LNCAP (cell line): Measurements from ENCODE around the gene EFNB1.

Experiments
- TF ChIP-seq, protein P1 (sequence below): fragments of 450-650 bp; IDR thresholded peaks from 2 replicates; pipeline ENCODE4 v1.5.1; 2017; ENCODE audit warnings: mild to moderate bottlenecking

Gene EFNB1

DNA sequence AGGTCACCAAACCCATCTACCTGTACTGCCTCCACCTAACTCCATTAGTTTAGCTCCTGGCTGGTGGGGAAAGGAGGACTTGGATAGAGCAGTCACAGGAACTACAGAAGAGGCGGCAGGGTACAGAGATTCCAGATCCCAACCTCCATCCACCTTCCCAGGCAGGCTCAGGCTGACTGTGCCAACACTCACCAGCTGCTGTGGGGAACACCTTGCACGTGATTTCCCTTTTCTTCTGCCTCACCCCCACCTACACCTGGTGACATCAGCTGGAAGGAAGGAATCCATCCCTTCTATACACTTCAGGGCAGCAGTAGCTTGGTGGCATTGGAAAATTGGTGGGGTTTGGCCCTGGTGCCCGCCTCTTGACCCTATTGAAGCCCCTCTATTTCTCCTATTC lies 41.5 kb downstream of the EFNB1 start:
- TF ChIP-seq, protein P1, sequence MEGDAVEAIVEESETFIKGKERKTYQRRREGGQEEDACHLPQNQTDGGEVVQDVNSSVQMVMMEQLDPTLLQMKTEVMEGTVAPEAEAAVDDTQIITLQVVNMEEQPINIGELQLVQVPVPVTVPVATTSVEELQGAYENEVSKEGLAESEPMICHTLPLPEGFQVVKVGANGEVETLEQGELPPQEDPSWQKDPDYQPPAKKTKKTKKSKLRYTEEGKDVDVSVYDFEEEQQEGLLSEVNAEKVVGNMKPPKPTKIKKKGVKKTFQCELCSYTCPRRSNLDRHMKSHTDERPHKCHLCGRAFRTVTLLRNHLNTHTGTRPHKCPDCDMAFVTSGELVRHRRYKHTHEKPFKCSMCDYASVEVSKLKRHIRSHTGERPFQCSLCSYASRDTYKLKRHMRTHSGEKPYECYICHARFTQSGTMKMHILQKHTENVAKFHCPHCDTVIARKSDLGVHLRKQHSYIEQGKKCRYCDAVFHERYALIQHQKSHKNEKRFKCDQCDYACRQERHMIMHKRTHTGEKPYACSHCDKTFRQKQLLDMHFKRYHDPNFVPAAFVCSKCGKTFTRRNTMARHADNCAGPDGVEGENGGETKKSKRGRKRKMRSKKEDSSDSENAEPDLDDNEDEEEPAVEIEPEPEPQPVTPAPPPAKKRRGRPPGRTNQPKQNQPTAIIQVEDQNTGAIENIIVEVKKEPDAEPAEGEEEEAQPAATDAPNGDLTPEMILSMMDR, result no peak

DNA sequence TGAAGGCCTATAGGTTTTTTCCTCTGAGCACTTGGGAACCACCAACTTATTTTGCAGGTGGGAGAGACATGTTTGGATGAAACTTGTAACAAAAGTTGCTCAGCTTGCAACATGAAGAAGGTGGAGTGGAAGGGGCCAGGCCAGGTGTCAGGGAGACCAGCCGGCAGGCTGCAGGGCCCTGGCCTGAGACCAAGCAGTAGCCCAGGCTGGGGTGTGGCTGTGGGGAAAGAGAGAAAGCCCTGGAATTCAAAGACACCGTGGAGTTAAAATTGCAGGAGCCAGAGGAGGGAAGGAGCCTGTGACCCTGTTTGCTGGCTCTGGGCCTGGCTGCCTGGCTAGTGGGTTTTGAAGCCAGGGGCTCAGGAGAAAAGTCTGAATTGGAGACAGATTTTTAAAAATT lies 43.4 kb downstream of the EFNB1 start:
- TF ChIP-seq, protein P1, result no peak

DNA sequence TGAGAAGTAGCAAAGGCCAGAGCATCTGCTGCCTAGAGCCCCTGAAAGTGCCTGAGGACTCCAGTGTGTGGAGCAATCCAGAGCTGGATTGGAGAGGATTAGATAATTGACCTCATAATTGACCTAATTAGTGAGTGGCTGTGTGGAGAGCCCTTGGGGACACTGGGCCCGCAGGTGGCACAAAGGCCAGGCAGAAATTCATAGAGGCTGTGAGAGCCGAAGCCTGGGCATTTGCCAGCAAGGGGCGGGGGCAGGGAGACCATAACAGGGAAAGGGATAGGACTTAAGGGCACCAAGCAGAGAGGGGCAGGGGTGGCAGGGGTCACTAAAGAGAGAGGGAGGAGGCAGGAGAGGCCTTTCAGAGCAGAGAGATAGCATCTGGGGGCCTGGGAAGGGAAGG lies 45.3 kb downstream of the EFNB1 start:
- TF ChIP-seq, protein P1, result no peak

DNA sequence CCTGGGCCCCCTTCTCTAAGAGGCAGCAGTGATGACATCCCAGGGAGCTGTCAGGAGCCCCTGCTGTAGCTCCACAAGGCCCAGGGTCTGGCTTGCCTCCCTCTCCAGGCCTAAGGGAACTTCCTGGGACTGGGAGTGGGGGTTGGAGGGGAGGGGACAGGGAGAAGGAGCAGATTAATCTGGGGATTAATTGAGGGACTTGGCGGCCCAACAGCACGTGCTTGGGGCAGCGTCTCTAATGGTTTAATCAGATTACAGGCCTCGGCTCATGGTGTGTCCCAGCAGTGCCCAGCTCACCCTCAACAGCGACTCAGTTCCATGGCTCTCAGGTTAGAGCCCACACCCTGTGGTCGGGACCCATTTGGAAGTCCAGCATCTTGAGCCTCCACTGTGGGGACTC lies 47.9 kb downstream of the EFNB1 start:
- TF ChIP-seq, protein P1, result no peak

DNA sequence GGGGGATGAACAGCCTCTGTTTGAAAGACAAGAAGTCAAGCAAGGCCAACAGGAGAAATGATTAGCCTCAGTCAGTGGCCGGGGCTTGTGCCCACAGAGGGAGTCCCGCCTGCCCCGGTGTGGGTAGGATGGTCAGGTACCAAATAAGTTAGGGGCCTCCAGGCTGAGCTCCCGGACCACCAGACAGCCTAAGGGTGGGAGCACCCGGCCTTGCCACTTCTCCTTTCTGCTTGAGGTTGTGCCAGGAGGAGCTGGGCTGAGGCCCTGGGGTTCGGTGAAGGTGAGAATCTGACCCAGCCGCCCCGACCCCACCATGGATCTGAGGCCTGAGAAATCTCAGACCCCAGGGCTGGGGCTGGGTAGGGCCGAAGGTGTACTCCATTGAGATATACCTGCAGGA lies 48.8 kb downstream of the EFNB1 start:
- TF ChIP-seq, protein P1, result no peak

DNA sequence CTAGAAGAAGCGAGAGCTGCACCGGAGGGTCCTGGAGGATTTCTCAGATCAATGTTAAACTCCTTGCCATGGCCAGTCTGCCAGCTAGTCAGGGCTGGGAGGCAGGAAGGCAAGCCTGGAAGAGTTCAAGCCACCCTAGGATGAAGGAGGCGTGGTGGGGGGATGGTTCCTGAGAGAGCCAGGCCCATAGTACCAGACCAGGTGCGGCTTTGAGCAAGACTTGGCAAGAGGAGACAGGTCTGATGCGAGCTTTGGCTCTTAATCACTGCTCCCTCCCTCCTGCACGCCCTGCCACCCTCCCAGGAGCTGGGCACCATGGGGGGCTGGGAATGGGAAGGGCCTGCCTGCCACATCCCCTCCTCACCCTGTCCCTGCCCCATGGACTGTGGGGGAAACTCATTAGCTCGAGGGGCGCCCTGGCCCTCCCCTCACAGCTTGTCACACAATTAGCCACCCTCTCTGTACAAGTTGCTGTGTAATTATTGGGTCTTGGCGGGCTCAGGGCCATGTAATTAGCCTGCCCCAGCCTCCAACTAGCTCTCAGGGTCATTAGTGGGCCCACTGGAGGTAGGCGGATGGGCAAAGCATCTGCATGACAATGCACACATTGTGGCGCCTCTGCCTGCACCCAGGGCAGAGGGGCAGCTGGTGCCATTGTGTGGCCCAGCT lies 50.3 kb downstream of the EFNB1 start:
- TF ChIP-seq, protein P1, result no peak

DNA sequence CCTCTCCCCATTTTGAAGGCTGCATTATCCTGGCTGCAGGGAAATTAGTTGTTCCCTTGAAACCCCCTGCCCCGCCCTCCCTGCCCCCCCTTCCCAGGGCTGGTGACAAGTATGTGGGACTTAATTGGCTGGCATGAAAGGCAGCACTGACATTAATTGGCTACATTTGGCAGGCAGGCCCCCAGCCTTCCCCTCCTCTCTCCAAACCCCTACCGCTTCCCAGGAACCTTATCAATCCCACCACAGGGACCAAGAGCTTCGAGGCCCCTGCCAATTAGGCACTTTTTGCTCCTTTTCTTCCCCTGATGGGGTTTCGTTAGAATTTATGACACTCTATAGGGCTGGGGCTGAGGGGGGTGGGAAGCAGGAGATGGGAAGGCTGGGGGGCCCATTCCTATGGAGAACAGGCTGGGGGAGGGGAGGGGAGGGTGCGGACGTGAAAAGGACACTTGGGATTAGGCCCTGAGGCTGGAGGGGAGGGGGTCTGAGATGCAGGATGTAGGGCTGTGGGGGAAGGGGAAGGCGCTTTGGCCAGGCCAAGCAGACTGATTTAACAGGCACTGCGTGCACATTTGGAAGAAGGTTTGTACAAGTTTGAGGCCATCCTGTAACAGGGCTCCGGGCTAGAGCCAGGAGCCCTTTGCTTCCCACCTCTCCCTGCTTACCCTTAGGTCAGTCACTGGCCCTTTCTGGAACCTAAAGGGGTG lies 52.2 kb downstream of the EFNB1 start:
- TF ChIP-seq, protein P1, result no peak
